ENCODE results near the gene HNRNPUL1. TPM values are rescaled to one million over a fixed set of nuclear protein-coding genes. Genes with fewer than 3 reads are reported as not detected.

HNRNPUL1 gene
- polyA plus RNA-seq, 1 experiment = 42.3 TPM

- CTCF ChIA-PET = no interaction called here
- H3K4me3 ChIP-seq (ENCODE audit: low read depth, low read length) = no peak overlapping the region
- no peaks in the 10 kb centered on the region for H3K9me3 ChIP-seq (ENCODE audit: control insufficient read depth, insufficient read depth, low read length)
- TF ChIP-seq CTCF (IDR thresholded peaks at IDR 0.05; ENCODE audit: low read depth, low read length) = no peak
- no peak overlapping the region for H3K27ac ChIP-seq (ENCODE audit: low read depth, low read length)
- POLR2A ChIA-PET = no interaction called here
- DNase-seq (ENCODE audit: low read depth, low spot score) = no peak
- H3K27me3 ChIP-seq (ENCODE audit: control insufficient read depth, insufficient read depth, low read length) = no peaks in the 10 kb centered on the region
Observed at GRCh38 chr19:41239961-41240574, 24.1 kb upstream of the HNRNPUL1 start.

- no peaks in the 10 kb centered on the region for H3K27me3 ChIP-seq (ENCODE audit: control insufficient read depth, insufficient read depth, low read length)
- TF ChIP-seq CTCF (IDR thresholded peaks at IDR 0.05; ENCODE audit: low read depth, low read length) = no peak
- no peaks in the 10 kb centered on the region for H3K9me3 ChIP-seq (ENCODE audit: control insufficient read depth, insufficient read depth, low read length)
- H3K4me3 ChIP-seq (ENCODE audit: low read depth, low read length) = no peak overlapping the region
- no peak for DNase-seq (ENCODE audit: low read depth, low spot score)
- no peak overlapping the region for H3K27ac ChIP-seq (ENCODE audit: low read depth, low read length)
- ChIA-PET CTCF (interaction anchor here (0.7 kb wide), 2 partner anchors 111 to 690 kb away, joined by 3 to 6 read pairs; no protein-coding TSS in a partner anchor), POLR2A (interaction anchor here (1.1 to 1.4 kb wide), 3 partner anchors 16 to 23 kb away, joined by 3 to 15 read pairs (median 6); partner anchors contain the start of gene AXL)
Observed at GRCh38 chr19:41241859-41242258, 22.3 kb upstream of the HNRNPUL1 start.

- no peak for TF ChIP-seq CTCF (IDR thresholded peaks at IDR 0.05; ENCODE audit: low read depth, low read length)
- CTCF ChIA-PET = no interaction called here
- POLR2A ChIA-PET = interaction anchor here (0.9 to 1.0 kb wide), 2 partner anchors 20 to 40 kb away, joined by 6 read pairs; no protein-coding TSS in a partner anchor
Observed at GRCh38 chr19:41244117-41244516, 20.1 kb upstream of the HNRNPUL1 start.

GRCh38 chr19:41245843-41246242 is 18.3 kb upstream of the HNRNPUL1 start:
- Histone ChIP-seq H3K9me3 (ENCODE audit: control insufficient read depth, insufficient read depth, low read length) (no peaks in the 10 kb centered on the region), H3K27me3 (ENCODE audit: control insufficient read depth, insufficient read depth, low read length) (no peaks in the 10 kb centered on the region), H3K4me3 (ENCODE audit: low read depth, low read length) (no peak overlapping the region), H3K27ac (ENCODE audit: low read depth, low read length) (no peak overlapping the region)
- DNase-seq (ENCODE audit: low read depth, low spot score) = no peak
- ChIA-PET CTCF (interaction anchor here (0.7 to 1.7 kb wide), 3 partner anchors 16 to 63 kb away, joined by 3 to 6 read pairs (median 4); no protein-coding TSS in a partner anchor), POLR2A (interaction anchor here (0.7 to 1.2 kb wide), 3 partner anchors 25 to 67 kb away, joined by 3 to 6 read pairs (median 3); partner anchors contain the start of gene AXL)
- TF ChIP-seq CTCF (IDR thresholded peaks at IDR 0.05; ENCODE audit: low read depth, low read length) = no peak

More at GRCh38 chr19:41244117-41244516, 20.1 kb upstream of the HNRNPUL1 start:
- H3K27me3 ChIP-seq (ENCODE audit: control insufficient read depth, insufficient read depth, low read length) = no peaks in the 10 kb centered on the region
- H3K4me3 ChIP-seq (ENCODE audit: low read depth, low read length) = no peak overlapping the region
- no peak for DNase-seq (ENCODE audit: low read depth, low spot score)
- no peaks in the 10 kb centered on the region for H3K9me3 ChIP-seq (ENCODE audit: control insufficient read depth, insufficient read depth, low read length)
- H3K27ac ChIP-seq (ENCODE audit: low read depth, low read length) = no peak overlapping the region

GRCh38 chr19:41248895-41249294 is 15.3 kb upstream of the HNRNPUL1 start:
- Histone ChIP-seq H3K4me3 (ENCODE audit: low read depth, low read length) (no peak overlapping the region), H3K9me3 (ENCODE audit: control insufficient read depth, insufficient read depth, low read length) (no peaks in the 10 kb centered on the region), H3K27ac (ENCODE audit: low read depth, low read length) (no peak overlapping the region), H3K27me3 (ENCODE audit: control insufficient read depth, insufficient read depth, low read length) (no peaks in the 10 kb centered on the region)
- CTCF ChIA-PET = interaction anchor here (0.8 to 1.4 kb wide), 4 partner anchors 9 to 18 kb away, joined by 3 to 7 read pairs (median 4); no protein-coding TSS in a partner anchor
- 0 out of 2 replicates have a peak, but pooled peaks have one; percentile 10 for TF ChIP-seq CTCF (IDR thresholded peaks at IDR 0.05; ENCODE audit: low read depth, low read length)
- POLR2A ChIA-PET = interaction anchor here (0.7 to 2.1 kb wide), 3 partner anchors 8 to 25 kb away, joined by 3 to 9 read pairs (median 5); no protein-coding TSS in a partner anchor
- DNase-seq (ENCODE audit: low read depth, low spot score) = no peak

All from AG04450 (cell line).